GM23338 (cell line): Measurements from ENCODE around the gene HIVEP2. TPM values are rescaled to one million over a fixed set of nuclear protein-coding genes. Genes with fewer than 3 reads are reported as not detected.

ENCODE experiments used
- ATAC-seq: fragments of 200-7000 bp; cut with Tn5 transposase; 3 replicates; pipeline ENCODE4 v1.9.1; 2020
- DNase-seq: peaks from one replicate; pipeline ENCODE4 v3.0.0-alpha.2; 2015; ENCODE audit warnings: low spot score
- H2AFZ ChIP-seq: fragments of 200-600 bp; sonication (generic); 2 replicates; pipeline ENCODE4 v1.8.0; 2016; ENCODE audit warnings: antibody characterized with exemption, mild to moderate bottlenecking, moderate library complexity
- H3F3A ChIP-seq: fragments of 200-600 bp; sonication (generic); replicated peaks from 2 replicates; pipeline ENCODE4 v1.8.0; 2017; ENCODE audit warnings: antibody characterized with exemption, mixed run types, low read depth
- H3K27ac ChIP-seq: fragments of 200-600 bp; sonication (generic); 2 replicates; pipeline ENCODE4 v1.6.1; 2016; ENCODE audit warnings: low read depth
- H3K27me3 ChIP-seq: fragments of 200-600 bp; sonication (generic); 2 replicates; pipeline ENCODE4 v1.8.0; 2016; ENCODE audit warnings: mild to moderate bottlenecking, mixed run types, moderate library complexity; ENCODE audit not compliant: insufficient read depth
- H3K36me3 ChIP-seq: fragments of 200-600 bp; sonication (generic); 2 replicates; pipeline ENCODE4 v1.8.0; 2016; ENCODE audit warnings: mild to moderate bottlenecking; ENCODE audit not compliant: insufficient read depth
- H3K4me1 ChIP-seq: fragments of 200-600 bp; sonication (generic); 2 replicates; pipeline ENCODE4 v1.8.0; 2016; ENCODE audit warnings: mild to moderate bottlenecking, moderate library complexity; ENCODE audit not compliant: insufficient read depth
- H3K4me2 ChIP-seq: fragments of 200-600 bp; sonication (generic); 2 replicates; pipeline ENCODE4 v1.7.1; 2017; ENCODE audit warnings: mixed run types
- H3K4me3 ChIP-seq: fragments of 200-600 bp; sonication (generic); 2 replicates; pipeline ENCODE4 v1.6.1; 2016; ENCODE audit warnings: mixed run types
- H3K79me2 ChIP-seq: fragments of 200-600 bp; sonication (generic); replicated peaks from 2 replicates; pipeline ENCODE4 v1.8.0; 2017; ENCODE audit warnings: mild to moderate bottlenecking; ENCODE audit not compliant: insufficient read depth
- H3K9me2 ChIP-seq: fragments of 200-600 bp; sonication (generic); 2 replicates; pipeline ENCODE4 v1.8.0; 2017; ENCODE audit not compliant: insufficient read depth
- H4K20me1 ChIP-seq: fragments of 200-600 bp; sonication (generic); replicated peaks from 2 replicates; pipeline ENCODE4 v1.8.0; 2017; ENCODE audit warnings: mild to moderate bottlenecking; ENCODE audit not compliant: insufficient read depth
- H3K27ac Mint-ChIP-seq: 2 replicates; pipeline ENCODE4 v1.8.0; 2020; ENCODE audit warnings: inconsistent platforms, mild to moderate bottlenecking, moderate library complexity, mixed read lengths
- H3K27me3 Mint-ChIP-seq: 3 replicates; pipeline ENCODE4 v1.8.0; 2022; ENCODE audit warnings: low read depth, mild to moderate bottlenecking, moderate library complexity, mixed read lengths, inconsistent platforms; ENCODE audit not compliant: insufficient read depth, poor library complexity
- H3K36me3 Mint-ChIP-seq: 3 replicates; pipeline ENCODE4 v1.8.0; 2021; ENCODE audit warnings: low read depth, mild to moderate bottlenecking, inconsistent platforms, moderate library complexity, mixed read lengths
- H3K4me1 Mint-ChIP-seq: 3 replicates; pipeline ENCODE4 v1.8.0; 2020; ENCODE audit warnings: mild to moderate bottlenecking, inconsistent platforms, mixed read lengths
- H3K4me3 Mint-ChIP-seq: 3 replicates; pipeline ENCODE4 v1.8.0; 2021; ENCODE audit warnings: moderate library complexity, mild to moderate bottlenecking, inconsistent platforms, mixed read lengths
- H3K9me3 Mint-ChIP-seq: 3 replicates; pipeline ENCODE4 v1.8.0; 2020; ENCODE audit warnings: moderate library complexity, mild to moderate bottlenecking, inconsistent platforms, mixed read lengths
- CREB1 ChIP-seq: fragments of 250-450 bp; sonication (Bioruptor Pico); IDR thresholded peaks from 2 replicates; pipeline ENCODE4 v1.5.0; 2020; ENCODE audit warnings: low read depth, mild to moderate bottlenecking, moderate library complexity
- CTCF ChIP-seq, 2 experiments: fragments of 200-600 bp in 1 of 2; sonication (generic) in 1 of 2; conservative IDR thresholded peaks; 2 replicates each; pipeline versions ENCODE4 v1.5.1 to v1.6.1; 2016 to 2017; ENCODE audit warnings: antibody characterized with exemption in 2 of 2, low read depth in 2 of 2, mild to moderate bottlenecking in 2 of 2, moderate library complexity in 1 of 2
- ETS1 ChIP-seq: IDR thresholded peaks from 2 replicates; pipeline ENCODE4 v1.6.1; 2016; ENCODE audit warnings: antibody characterized with exemption
- EZH2 ChIP-seq: fragments of 200-600 bp; sonication (generic); IDR thresholded peaks from one replicate; pipeline ENCODE4 v1.8.0; 2017; ENCODE audit warnings: antibody characterized with exemption, mild to moderate bottlenecking, low read depth; ENCODE audit not compliant: unreplicated experiment
- EZH2phosphoT487 ChIP-seq: fragments of 200-600 bp; sonication (generic); IDR thresholded peaks from one replicate; pipeline ENCODE4 v1.8.1; 2018; ENCODE audit warnings: antibody characterized with exemption; ENCODE audit not compliant: unreplicated experiment
- JUNB ChIP-seq: IDR thresholded peaks from one replicate; pipeline ENCODE4 v1.6.1; 2016; ENCODE audit warnings: antibody characterized with exemption; ENCODE audit not compliant: unreplicated experiment
- NANOG ChIP-seq: IDR thresholded peaks from 2 replicates; pipeline ENCODE4 v1.6.1; 2016; ENCODE audit warnings: antibody characterized with exemption, borderline replicate concordance
- POLR2AphosphoS5 ChIP-seq: IDR thresholded peaks from 2 replicates; pipeline ENCODE4 v1.6.1; 2016; ENCODE audit warnings: antibody characterized with exemption, low read depth
- REST ChIP-seq: IDR thresholded peaks from one replicate; pipeline ENCODE4 v1.6.1; 2018; ENCODE audit warnings: antibody characterized with exemption; ENCODE audit not compliant: unreplicated experiment
- STAT1 ChIP-seq: IDR thresholded peaks from one replicate; pipeline ENCODE4 v1.6.1; 2016; ENCODE audit warnings: antibody characterized with exemption; ENCODE audit not compliant: unreplicated experiment
- ZNF114 ChIP-seq: fragments of 250-450 bp; sonication (Bioruptor Pico); IDR thresholded peaks from 2 replicates; pipeline ENCODE4 v1.5.0; 2020; ENCODE audit warnings: mild to moderate bottlenecking, moderate library complexity
- ZNF331 ChIP-seq: fragments of 250-450 bp; sonication (Bioruptor Pico); IDR thresholded peaks from 2 replicates; pipeline ENCODE4 v1.5.0; 2020; ENCODE audit warnings: low read depth, mild to moderate bottlenecking, moderate library complexity
- ZNF462 ChIP-seq: fragments of 250-450 bp; sonication (Bioruptor Pico); IDR thresholded peaks from 2 replicates; pipeline ENCODE4 v1.5.0; 2020; ENCODE audit warnings: mild to moderate bottlenecking, moderate library complexity
- polyA plus RNA-seq: library from polyadenylated mRNA; unstranded; fragments of >200 nt; fragmentation: Nextera tagmentation; extraction: Ambion mirVana; gene quantifications from 2 replicates; pipeline ENCODE4 v1.2.1, GENCODE V29; 2016
- total RNA-seq: library from RNA; depleted of rRNA; stranded (reverse); fragments of >200 nt; shearing (Covaris generic); gene quantifications from 2 replicates; pipeline ENCODE4 v1.2.3, GENCODE V29; 2014

HIVEP2 gene
- total and polyA plus RNA-seq, 2 experiments from 2014 or later, result 1.5 to 7.4 TPM

- no peak overlapping the region for H3K4me3 ChIP-seq
- no peak overlapping the region for H3K4me2 ChIP-seq
- Mint-ChIP-seq H3K36me3 (no peaks in the 10 kb centered on the region), H3K27me3 (peaks cover 2% of the 10 kb centered on the region), H3K9me3 (no peaks in the 10 kb centered on the region; the same call in 1 of the 3 replicates), H3K4me3 (no peak overlapping the region), H3K4me1 (peaks cover 22% of the 10 kb centered on the region), H3K27ac (no peak overlapping the region)
- no peaks in the 10 kb centered on the region for H3K27me3 ChIP-seq
- H3K27ac ChIP-seq, result no peak overlapping the region
- peaks cover 8% of the 10 kb centered on the region for H3K4me1 ChIP-seq
- no peaks in the 10 kb centered on the region for H4K20me1 ChIP-seq
- H3K36me3 ChIP-seq, result no peaks in the 10 kb centered on the region
- no peaks in the 10 kb centered on the region for H3K9me2 ChIP-seq
- no peak for TF ChIP-seq ETS1
- no peak for TF ChIP-seq NANOG
- TF ChIP-seq ZNF462, result no peak
- no peak for TF ChIP-seq EZH2
- TF ChIP-seq POLR2AphosphoS5, result no peak
- no peak for TF ChIP-seq EZH2phosphoT487
- no peak for TF ChIP-seq REST
- no peak for TF ChIP-seq JUNB
- TF ChIP-seq CREB1, result no peak
- no peak for TF ChIP-seq CTCF (conservative IDR thresholded peaks at IDR 0.05; ENCODE audit: low read depth in 2 of 2)
- TF ChIP-seq ZNF114, result no peak
- no peak for TF ChIP-seq ZNF331 (CRISPR knock-in tag)
- no peak for TF ChIP-seq STAT1
- H3F3A ChIP-seq, result no peaks in the 10 kb centered on the region
- H2AFZ ChIP-seq, result no peak overlapping the region
- ATAC-seq (no peak), DNase-seq (no peak)
- no peaks in the 10 kb centered on the region for H3K79me2 ChIP-seq
Measured at GRCh38 chr6:142732790-142733189, 212.2 kb downstream of the HIVEP2 start.
